Measurements from ENCODE around the gene THSD7A. TPM values are rescaled to one million over a fixed set of nuclear protein-coding genes. Genes with fewer than 3 reads are reported as not detected.

Gene THSD7A
- total RNA-seq, 1 donor from 2014 or later, result 3.5 TPM

- Mint-ChIP-seq H3K27ac (ENCODE audit: unreplicated experiment) (no peak overlapping the region), H3K4me3 (ENCODE audit: unreplicated experiment) (no peak overlapping the region), H3K4me1 (ENCODE audit: low read depth, unreplicated experiment) (no peaks in the 10 kb centered on the region), H3K9me3 (ENCODE audit: unreplicated experiment) (peaks cover 2% of the 10 kb centered on the region), H3K36me3 (ENCODE audit: low read depth, unreplicated experiment) (no peaks in the 10 kb centered on the region), H3K27me3 (ENCODE audit: low read depth, unreplicated experiment) (no peaks in the 10 kb centered on the region)
- Histone ChIP-seq H3K27ac (ENCODE audit: low read depth, low read length) (no peak overlapping the region), H3K4me2 (ENCODE audit: low read length) (no peak overlapping the region), H4K20me1 (ENCODE audit: insufficient read depth, low read length) (no peaks in the 10 kb centered on the region), H3K27me3 (ENCODE audit: insufficient read depth, low read length) (no peaks in the 10 kb centered on the region), H3K9ac (ENCODE audit: low read length) (no peak overlapping the region), H3K79me2 (ENCODE audit: insufficient read depth, low read length) (no peaks in the 10 kb centered on the region), H3K4me3 (ENCODE audit: insufficient read depth, low read depth, low read length) (no peak overlapping the region), H3K4me1 (ENCODE audit: insufficient read depth, low read length) (no peaks in the 10 kb centered on the region), H2AFZ (ENCODE audit: low read depth, low read length) (no peak overlapping the region), H3K9me3 (ENCODE audit: insufficient read depth, low read depth, low read length) (no peaks in the 10 kb centered on the region), H3K36me3 (ENCODE audit: insufficient read depth, low read length) (no peaks in the 10 kb centered on the region)
- no peak for TF ChIP-seq CTCF (IDR thresholded peaks at IDR 0.05; ENCODE audit: insufficient read depth, low read depth, low read length)
- DNase-seq (ENCODE audit: low read depth) (no peak), FAIRE-seq (no peak)
Observed at GRCh38 chr7:11848251-11848650, 16.3 kb upstream of the THSD7A start.

- H3K27me3 Mint-ChIP-seq (ENCODE audit: low read depth, unreplicated experiment), result no peaks in the 10 kb centered on the region
- Histone ChIP-seq H3K27me3 (ENCODE audit: insufficient read depth, low read length) (no peaks in the 10 kb centered on the region), H3K9me3 (ENCODE audit: insufficient read depth, low read depth, low read length) (no peaks in the 10 kb centered on the region), H3K79me2 (ENCODE audit: insufficient read depth, low read length) (no peaks in the 10 kb centered on the region), H3K36me3 (ENCODE audit: insufficient read depth, low read length) (no peaks in the 10 kb centered on the region), H3K4me2 (ENCODE audit: low read length) (peak overlapping the region; percentile 36), H3K4me3 (ENCODE audit: insufficient read depth, low read depth, low read length) (no peak overlapping the region), H2AFZ (ENCODE audit: low read depth, low read length) (no peak overlapping the region), H3K4me1 (ENCODE audit: insufficient read depth, low read length) (no peaks in the 10 kb centered on the region), H3K9ac (ENCODE audit: low read length) (no peak overlapping the region), H3K27ac (ENCODE audit: low read depth, low read length) (no peak overlapping the region), H4K20me1 (ENCODE audit: insufficient read depth, low read length) (no peaks in the 10 kb centered on the region)
- no peaks in the 10 kb centered on the region for H3K36me3 Mint-ChIP-seq (ENCODE audit: low read depth, unreplicated experiment)
- no peak overlapping the region for H3K4me3 Mint-ChIP-seq (ENCODE audit: unreplicated experiment)
- H3K27ac Mint-ChIP-seq (ENCODE audit: unreplicated experiment), result no peak overlapping the region
- DNase-seq (ENCODE audit: low read depth), result peak; percentile 39
- no peaks in the 10 kb centered on the region for H3K4me1 Mint-ChIP-seq (ENCODE audit: low read depth, unreplicated experiment)
- peaks cover 2% of the 10 kb centered on the region for H3K9me3 Mint-ChIP-seq (ENCODE audit: unreplicated experiment)
- TF ChIP-seq CTCF (IDR thresholded peaks at IDR 0.05; ENCODE audit: insufficient read depth, low read depth, low read length), result no peak
- no peak for TF ChIP-seq EZH2 (IDR thresholded peaks at IDR 0.05; ENCODE audit: insufficient read depth, low read length)
- FAIRE-seq, result no peak
Observed at GRCh38 chr7:11847336-11847735, 15.3 kb upstream of the THSD7A start.

GRCh38 chr7:11846361-11846955, 14.5 kb upstream of the THSD7A start:
- H3K27me3 ChIP-seq (ENCODE audit: insufficient read depth, low read length), result no peaks in the 10 kb centered on the region
- H3K4me1 ChIP-seq (ENCODE audit: insufficient read depth, low read length), result no peaks in the 10 kb centered on the region
- no peaks in the 10 kb centered on the region for H4K20me1 ChIP-seq (ENCODE audit: insufficient read depth, low read length)
- TF ChIP-seq CTCF (IDR thresholded peaks at IDR 0.05; ENCODE audit: insufficient read depth, low read depth, low read length) (no peak), EZH2 (IDR thresholded peaks at IDR 0.05; ENCODE audit: insufficient read depth, low read length) (no peak)
- H3K27ac ChIP-seq (ENCODE audit: low read depth, low read length), result no peak overlapping the region
- H3K36me3 ChIP-seq (ENCODE audit: insufficient read depth, low read length), result no peaks in the 10 kb centered on the region
- no peaks in the 10 kb centered on the region for H3K79me2 ChIP-seq (ENCODE audit: insufficient read depth, low read length)
- no peak for FAIRE-seq
- no peak for DNase-seq (ENCODE audit: low read depth)
- Mint-ChIP-seq H3K9me3 (ENCODE audit: unreplicated experiment) (peaks cover 2% of the 10 kb centered on the region), H3K27me3 (ENCODE audit: low read depth, unreplicated experiment) (no peaks in the 10 kb centered on the region), H3K4me1 (ENCODE audit: low read depth, unreplicated experiment) (peaks cover under 1% of the 10 kb centered on the region), H3K27ac (ENCODE audit: unreplicated experiment) (no peak overlapping the region), H3K36me3 (ENCODE audit: low read depth, unreplicated experiment) (no peaks in the 10 kb centered on the region), H3K4me3 (ENCODE audit: unreplicated experiment) (no peak overlapping the region)
- H3K4me3 ChIP-seq (ENCODE audit: insufficient read depth, low read depth, low read length), result no peak overlapping the region
- peak overlapping the region; percentile 38 for H2AFZ ChIP-seq (ENCODE audit: low read depth, low read length)
- H3K4me2 ChIP-seq (ENCODE audit: low read length), result no peak overlapping the region
- H3K9ac ChIP-seq (ENCODE audit: low read length), result no peak overlapping the region
- H3K9me3 ChIP-seq (ENCODE audit: insufficient read depth, low read depth, low read length), result no peaks in the 10 kb centered on the region
